Right cardiac atrium (tissue), 5 donors: Measurements from ENCODE around the gene PACRGL. TPM values are rescaled to one million over a fixed set of nuclear protein-coding genes. Genes with fewer than 3 reads are reported as not detected.
"Not testable (repeated sequence)": the region's sequence is repeated elsewhere in the genome, so short reads cannot be mapped to it uniquely, and the experiment has no call there.

Experiments used
- ATAC-seq, 2 donors: fragments of 200-7000 bp; cut with Tn5 transposase; one replicate each; pipeline versions ENCODE4 v1.8.0 to v1.9.1; 2020; ENCODE audit warnings: moderate library complexity in 2 of 2, mild to moderate bottlenecking in 1 of 2
- DNase-seq, 3 donors: peaks; one replicate each; pipeline ENCODE4 v3.0.0-alpha.2; 2020
- H3K27ac ChIP-seq: one replicate; pipeline ENCODE4 v1.5.1; 2013; ENCODE audit warnings: mild to moderate bottlenecking, low read length, control low read depth, moderate library complexity
- H3K27me3 ChIP-seq: one replicate; pipeline ENCODE4 v1.6.1; 2013; ENCODE audit not compliant: control insufficient read depth, insufficient read depth
- H3K4me1 ChIP-seq: one replicate; pipeline ENCODE4 v1.6.1; 2013; ENCODE audit warnings: low read length; ENCODE audit not compliant: control insufficient read depth, insufficient read depth
- H3K4me3 ChIP-seq: one replicate; pipeline ENCODE4 v1.5.1; 2013; ENCODE audit warnings: low read length, control low read depth
- H3K9me3 ChIP-seq: one replicate; pipeline ENCODE4 v1.6.1; 2013; ENCODE audit warnings: low read length; ENCODE audit not compliant: control insufficient read depth
- WGBS: extraction: QIAGEN DNeasy Blood & Tissue Kit; methylation state at CpG from one replicate; pipeline ENCODE4 v1.1.7; 2013; 5-methylcytosine and 5-hydroxymethylcytosine counted together
- intact Hi-C, 4 donors: fragments of 100-400 bp; cut with DNase I; formaldehyde crosslinking; loops; one replicate each; pipeline versions ENCODE4 v1.11.0 to v1.14.0; 2022 to 2023
- polyA plus RNA-seq: library from polyadenylated mRNA; stranded (reverse); fragments of 200-250 nt; gene quantifications from one replicate; pipeline ENCODE4 v1.2.3, GENCODE V29; 2013
- total RNA-seq, 4 donors: library from RNA; stranded (reverse); fragmentation: NEBNext Ultra II Directional; extraction: Animal tissue kit (Norgen Biotek cat#: 25700); gene quantifications; one replicate each; pipeline ENCODE4 v1.2.1, GENCODE V29; 2021
- donor health status: healthy with polysubstance abuse.
- donor health status: DM: no; HTN: yes; CAD: no.
- donor health status: DM: no; HTN: no; CAD: no.
- donor health status: DM: no; HTN: yes; CAD: no; lungs with severe emphysema.
- donor health status: DM: yes; HTN: yes; CAD: no.

The PACRGL gene
- total and polyA plus RNA-seq, 5 donors, result 7.0 to 12.6 (median 11.6) TPM

DNA sequence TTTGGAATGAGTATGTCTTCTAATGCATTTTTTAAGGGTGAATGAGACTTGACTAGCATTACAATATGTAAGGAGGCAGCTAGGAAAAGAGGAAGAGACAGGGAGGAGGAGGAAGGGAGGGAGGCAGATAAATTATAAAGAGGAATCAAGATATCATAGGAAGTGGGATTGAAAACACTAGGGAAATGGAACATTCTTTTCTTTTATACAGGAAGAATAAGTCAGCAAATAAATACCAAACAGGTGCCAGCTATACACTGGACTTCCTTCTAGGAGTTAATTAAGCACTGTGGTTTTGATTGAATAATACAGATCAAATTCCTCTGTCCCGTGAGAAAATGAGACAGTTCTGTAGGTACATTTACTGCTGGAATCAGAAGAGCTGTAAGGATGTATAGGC lies 78.6 kb downstream of the PACRGL start:
- H3K9me3 ChIP-seq, result no peaks in the 10 kb centered on the region
- 60% methylated on average over 1 of the region's 1 CpG for whole genome bisulfite sequencing
- DNase-seq, result no peak
- no peak overlapping the region for H3K27ac ChIP-seq
- H3K4me1 ChIP-seq, result no peaks in the 10 kb centered on the region
- no peak for ATAC-seq
- no peaks in the 10 kb centered on the region for H3K27me3 ChIP-seq
- intact Hi-C loops, result loop anchor here in 1 of 4 donors (10.0 kb wide), 2 partner anchors 356 to 986 kb away; no protein-coding TSS in a partner anchor
- H3K4me3 ChIP-seq, result no peak overlapping the region

DNA sequence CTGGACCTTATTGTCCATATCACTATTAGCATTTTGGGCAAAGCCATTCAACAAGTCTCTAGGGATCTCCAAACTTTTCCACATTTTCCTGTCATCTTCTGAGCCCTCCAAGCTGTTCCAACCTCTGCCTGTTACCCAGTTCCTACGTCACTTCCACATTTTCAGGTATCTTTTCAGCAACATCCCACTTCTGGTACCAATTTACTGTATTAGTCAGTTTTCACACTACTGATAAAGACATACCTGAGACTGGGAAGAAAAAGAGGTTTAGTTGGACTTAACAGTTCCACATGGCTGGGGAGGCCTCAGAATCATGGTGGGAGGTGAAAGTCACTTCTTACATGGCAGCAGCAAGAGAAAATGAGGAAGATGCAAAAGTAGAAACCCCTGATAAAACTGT lies 82.9 kb downstream of the PACRGL start:
- H3K27ac ChIP-seq, DNase-seq, H3K27me3 ChIP-seq, ATAC-seq, H3K4me3 ChIP-seq, H3K4me1 ChIP-seq, H3K9me3 ChIP-seq, intact Hi-C loops: not testable (repeated sequence)
- 84% methylated on average over 1 of the region's 1 CpG for WGBS

DNA sequence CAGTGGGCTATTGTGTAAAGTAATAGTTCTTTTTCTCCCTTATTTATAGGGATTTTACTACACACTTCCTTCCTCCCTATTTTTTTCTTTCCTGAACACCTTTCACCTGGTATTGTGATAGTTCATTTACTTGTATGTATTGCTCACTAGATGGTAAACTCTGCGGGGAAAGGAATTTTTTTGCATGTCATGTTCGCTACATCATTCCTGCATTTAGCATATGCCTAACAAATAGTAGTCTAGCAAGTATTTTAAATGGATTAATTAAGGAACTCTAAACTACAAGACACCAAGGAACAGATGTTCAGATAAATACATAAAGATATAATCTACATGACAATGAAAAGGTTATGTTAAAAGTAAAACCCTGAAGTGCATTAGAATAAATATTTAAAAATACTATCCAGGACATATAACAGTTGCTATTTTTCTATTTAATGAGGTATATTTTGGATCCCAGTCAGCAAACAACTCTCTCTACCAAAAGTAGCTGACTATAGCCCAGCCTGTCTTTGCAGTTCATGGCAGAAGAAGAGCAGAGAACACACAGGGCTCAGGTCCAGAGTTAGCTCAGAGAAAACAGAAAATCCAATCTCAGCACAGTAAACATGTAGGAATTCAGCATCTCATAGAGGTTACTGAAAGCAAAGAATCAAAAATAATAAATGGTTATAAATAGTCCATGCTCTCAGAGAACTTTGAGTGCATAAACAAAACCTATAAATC lies 87.8 kb downstream of the PACRGL start:
- intact Hi-C loops, result no loop called here
- WGBS, result 86% methylated on average over 2 of the region's 2 CpGs
- H3K27me3 ChIP-seq, result no peaks in the 10 kb centered on the region
- ATAC-seq (no peak), DNase-seq (no peak)
- no peak overlapping the region for H3K27ac ChIP-seq
- H3K4me1 ChIP-seq, result no peaks in the 10 kb centered on the region
- H3K4me3 ChIP-seq, result no peak overlapping the region
- no peaks in the 10 kb centered on the region for H3K9me3 ChIP-seq
